BLaER1 (cell line): ENCODE measurements around the gene C11orf24.
A peak's percentile ranks its signal among the peaks of the same experiment; 100 is the strongest.
"Not testable (repeated sequence)": the region's sequence is repeated elsewhere in the genome, so short reads cannot be mapped to it uniquely, and the experiment has no call there.

ENCODE experiments used
- H3K27ac ChIP-seq: shearing (Covaris generic); formaldehyde crosslinking; 2 replicates; pipeline ENCODE4 v1.8.1; 2022
- H3K27me3 ChIP-seq: shearing (Covaris generic); formaldehyde crosslinking; 2 replicates; pipeline ENCODE4 v1.8.1; 2022
- H3K36me3 ChIP-seq: shearing (Covaris generic); formaldehyde crosslinking; 2 replicates; pipeline ENCODE4 v1.8.1; 2022
- H3K4me1 ChIP-seq: shearing (Covaris generic); formaldehyde crosslinking; 2 replicates; pipeline ENCODE4 v1.8.1; 2022
- H3K4me2 ChIP-seq: shearing (Covaris generic); formaldehyde crosslinking; 2 replicates; pipeline ENCODE4 v1.8.1; 2022
- H3K4me3 ChIP-seq: shearing (Covaris generic); formaldehyde crosslinking; 2 replicates; pipeline ENCODE4 v1.8.1; 2022
- H3K9ac ChIP-seq: shearing (Covaris generic); formaldehyde crosslinking; 2 replicates; pipeline ENCODE4 v1.8.1; 2022
- H3K9me3 ChIP-seq: shearing (Covaris generic); formaldehyde crosslinking; 2 replicates; pipeline ENCODE4 v1.8.1; 2022
- H4K20me1 ChIP-seq: shearing (Covaris generic); formaldehyde crosslinking; 2 replicates; pipeline ENCODE4 v1.8.1; 2022
- Cebpa-rat ChIP-seq: shearing (Covaris generic); IDR thresholded peaks from 2 replicates; pipeline ENCODE4 v1.8.1; 2022

Gene C11orf24

DNA sequence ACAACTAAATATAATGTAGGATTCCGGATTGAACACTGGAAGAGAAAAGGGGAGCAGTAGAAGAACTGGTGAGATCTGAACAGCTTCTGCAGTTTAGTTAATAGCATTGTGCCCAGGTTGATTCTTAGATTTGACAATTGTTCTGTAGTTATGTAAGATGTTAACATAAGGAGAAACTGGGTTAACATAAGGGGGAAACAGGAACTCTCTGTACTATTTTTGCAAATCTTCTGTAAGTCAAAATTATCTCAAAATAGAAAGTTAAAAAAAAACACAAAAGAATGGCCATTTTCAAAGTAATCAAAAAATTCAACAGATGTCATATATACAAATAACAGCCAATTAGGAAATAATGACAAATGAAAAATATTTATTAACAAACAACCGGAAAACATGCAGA lies 21.9 kb upstream of the C11orf24 start:
- Histone ChIP-seq H3K9me3 (peaks cover 25% of the 10 kb centered on the region), H3K27ac (peak overlapping the region; percentile 48), H3K4me1 (peaks cover 48% of the 10 kb centered on the region), H3K4me2 (peak overlapping the region; percentile 63), H3K27me3 (no peaks in the 10 kb centered on the region), H3K4me3 (no peak overlapping the region), H3K36me3 (no peaks in the 10 kb centered on the region), H3K9ac (peak overlapping the region; percentile 42), H4K20me1 (no peaks in the 10 kb centered on the region)
- no peak for TF ChIP-seq Cebpa-rat

- Histone ChIP-seq H3K9ac (no peak overlapping the region), H4K20me1 (no peaks in the 10 kb centered on the region), H3K27ac (no peak overlapping the region), H3K36me3 (0 out of 2 replicates have a peak, but pooled peaks cover 3% of the 10 kb centered on the region), H3K9me3 (peaks cover 45% of the 10 kb centered on the region), H3K4me3 (no peak overlapping the region), H3K4me2 (no peak overlapping the region), H3K4me1 (peaks cover 20% of the 10 kb centered on the region), H3K27me3 (no peaks in the 10 kb centered on the region)
- no peak for TF ChIP-seq Cebpa-rat
Measured at GRCh38 chr11:68289456-68289855, 17.7 kb upstream of the C11orf24 start.

DNA sequence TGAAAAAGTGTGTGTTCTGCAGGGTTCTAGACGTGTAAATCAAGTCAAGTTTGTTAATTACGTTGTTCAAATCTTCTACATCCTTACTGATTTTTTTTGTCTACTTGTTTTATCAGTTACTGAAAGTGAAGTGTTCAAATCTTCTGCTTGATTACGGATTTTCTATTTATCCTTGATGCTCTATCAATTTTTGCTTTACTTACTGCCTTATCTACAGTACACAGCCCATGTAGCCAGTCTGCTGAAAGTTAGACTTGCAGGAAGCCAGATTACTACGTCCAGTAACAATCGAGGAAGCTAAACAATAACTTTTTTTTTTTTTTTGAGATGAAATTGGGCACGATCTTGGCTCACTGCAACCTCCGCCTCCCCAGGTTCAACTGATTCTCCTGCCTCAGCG lies 15.6 kb upstream of the C11orf24 start:
- H3K4me3 ChIP-seq: no peak overlapping the region
- TF ChIP-seq Cebpa-rat: no peak
- no peak overlapping the region for H3K27ac ChIP-seq

GRCh38 chr11:68284588-68284987 lies 12.8 kb upstream of the C11orf24 start:
- H3K27ac ChIP-seq, H3K27me3 ChIP-seq, H3K4me3 ChIP-seq, H4K20me1 ChIP-seq, H3K4me2 ChIP-seq, H3K9ac ChIP-seq, H3K36me3 ChIP-seq: not testable (repeated sequence)
- H3K4me1 ChIP-seq: peaks cover 29% of the 10 kb centered on the region
- peaks cover 36% of the 10 kb centered on the region for H3K9me3 ChIP-seq

More for the DNA sequence above, 15.6 kb upstream of the C11orf24 start:
- no peak overlapping the region for H3K9ac ChIP-seq
- no peak overlapping the region for H3K4me2 ChIP-seq
- H3K27me3 ChIP-seq: no peaks in the 10 kb centered on the region
- peaks cover 14% of the 10 kb centered on the region for H3K4me1 ChIP-seq
- H3K9me3 ChIP-seq: peaks cover 53% of the 10 kb centered on the region
- no peaks in the 10 kb centered on the region for H4K20me1 ChIP-seq
- 0 out of 2 replicates have a peak, but pooled peaks cover 5% of the 10 kb centered on the region for H3K36me3 ChIP-seq

DNA sequence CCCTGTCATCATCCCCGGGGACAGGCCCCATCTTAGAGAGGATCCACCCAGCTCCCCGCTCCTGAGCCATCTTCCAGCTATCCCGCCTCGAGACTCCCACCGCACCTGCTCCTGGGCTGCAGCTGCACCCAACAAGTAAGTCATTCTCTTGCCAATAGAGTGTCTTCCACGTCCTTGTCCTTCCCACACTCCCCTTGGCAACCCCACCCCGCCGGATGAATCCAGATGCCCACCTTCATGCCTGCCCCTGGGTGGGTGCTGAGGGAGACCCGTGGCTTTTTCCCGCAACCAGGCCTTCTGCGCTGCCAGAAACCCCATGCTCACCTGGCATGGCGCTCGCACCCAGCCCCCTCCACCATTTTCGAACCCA lies 11.1 kb upstream of the C11orf24 start:
- Histone ChIP-seq H3K27ac (peak overlapping the region; percentile 69), H3K4me1 (peaks cover 29% of the 10 kb centered on the region), H3K9me3 (peaks cover 25% of the 10 kb centered on the region), H3K36me3 (0 out of 2 replicates have a peak, but pooled peaks cover 5% of the 10 kb centered on the region), H3K9ac (peak overlapping the region; percentile 17; the same call in 1 of the 2 replicates), H4K20me1 (no peaks in the 10 kb centered on the region), H3K4me3 (no peak overlapping the region), H3K4me2 (peak overlapping the region; percentile 83), H3K27me3 (no peaks in the 10 kb centered on the region)
- TF ChIP-seq Cebpa-rat: no peak

DNA sequence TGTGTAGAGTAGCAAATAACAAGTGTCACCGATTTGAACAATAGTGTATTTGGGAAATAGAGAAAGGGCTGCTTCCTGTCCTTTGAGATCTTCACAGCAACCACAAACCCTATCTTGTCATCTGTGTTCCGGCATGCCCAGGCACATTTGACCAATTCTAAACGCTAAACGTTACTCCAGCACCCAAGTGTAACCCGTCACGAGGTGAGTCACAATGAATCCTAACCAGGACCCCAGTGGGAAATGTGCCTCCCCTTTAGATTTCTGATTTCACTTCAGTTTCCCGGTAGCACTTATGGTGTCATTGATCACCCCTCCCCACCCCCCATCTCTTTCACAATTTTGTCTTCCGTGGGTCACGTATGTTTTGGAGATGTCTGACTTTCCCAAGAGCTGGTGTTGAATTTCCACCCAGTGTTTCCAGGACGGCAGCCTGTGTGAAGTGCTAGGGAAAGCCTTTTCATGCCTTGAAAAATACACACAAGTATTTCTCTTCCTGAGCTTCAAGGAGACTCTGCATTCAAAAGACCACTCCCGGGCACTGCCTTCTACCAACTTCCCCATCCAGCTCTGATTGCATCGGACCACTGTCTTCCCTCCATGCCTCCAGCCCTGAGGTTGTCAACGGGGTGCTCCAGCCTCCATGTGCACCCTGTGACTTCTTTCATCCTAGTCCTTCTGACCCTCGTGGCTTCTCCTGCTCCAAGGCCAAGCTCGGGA lies 10.5 kb upstream of the C11orf24 start:
- H3K27me3 ChIP-seq: no peaks in the 10 kb centered on the region
- H3K4me1 ChIP-seq: peaks cover 29% of the 10 kb centered on the region
- peak overlapping the region; percentile 17; the same call in 1 of the 2 replicates for H3K9ac ChIP-seq
- 0 out of 2 replicates have a peak, but pooled peaks cover 5% of the 10 kb centered on the region for H3K36me3 ChIP-seq
- peak overlapping the region; percentile 83 for H3K4me2 ChIP-seq
- H3K9me3 ChIP-seq: peaks cover 28% of the 10 kb centered on the region
- TF ChIP-seq Cebpa-rat: no peak
- H4K20me1 ChIP-seq: no peaks in the 10 kb centered on the region
- H3K27ac ChIP-seq: peak overlapping the region; percentile 69
- no peak overlapping the region for H3K4me3 ChIP-seq

- Histone ChIP-seq H3K9me3 (peaks cover 44% of the 10 kb centered on the region), H3K4me2 (no peak overlapping the region), H3K4me1 (peaks cover 30% of the 10 kb centered on the region), H3K9ac (no peak overlapping the region), H4K20me1 (no peaks in the 10 kb centered on the region), H3K27ac (no peak overlapping the region), H3K27me3 (no peaks in the 10 kb centered on the region), H3K4me3 (no peak overlapping the region), H3K36me3 (0 out of 2 replicates have a peak, but pooled peaks cover 4% of the 10 kb centered on the region)
- TF ChIP-seq Cebpa-rat: no peak
Measured at GRCh38 chr11:68279676-68280075, 7.9 kb upstream of the C11orf24 start.

GRCh38 chr11:68276861-68277260 lies 5.1 kb upstream of the C11orf24 start:
- no peak for TF ChIP-seq Cebpa-rat
- H3K36me3 ChIP-seq: no peaks in the 10 kb centered on the region
- peaks cover 35% of the 10 kb centered on the region for H3K4me1 ChIP-seq

GRCh38 chr11:68275721-68276507 lies 4.1 kb upstream of the C11orf24 start:
- Histone ChIP-seq H3K36me3 (no peaks in the 10 kb centered on the region), H3K4me1 (peaks cover 28% of the 10 kb centered on the region), H3K27me3 (no peaks in the 10 kb centered on the region), H3K4me3 (no peak overlapping the region), H4K20me1 (no peaks in the 10 kb centered on the region), H3K27ac (no peak overlapping the region), H3K9me3 (peaks cover 43% of the 10 kb centered on the region), H3K9ac (no peak overlapping the region), H3K4me2 (no peak overlapping the region)
- no peak for TF ChIP-seq Cebpa-rat

More at GRCh38 chr11:68276861-68277260, 5.1 kb upstream of the C11orf24 start:
- H3K4me2 ChIP-seq: no peak overlapping the region
- peaks cover 43% of the 10 kb centered on the region for H3K9me3 ChIP-seq
- H3K27me3 ChIP-seq: no peaks in the 10 kb centered on the region
- H4K20me1 ChIP-seq: no peaks in the 10 kb centered on the region
- H3K27ac ChIP-seq: no peak overlapping the region
- H3K9ac ChIP-seq: no peak overlapping the region
- no peak overlapping the region for H3K4me3 ChIP-seq

GRCh38 chr11:68274306-68274705 lies 2.5 kb upstream of the C11orf24 start:
- Histone ChIP-seq H3K4me1 (peaks cover 44% of the 10 kb centered on the region), H3K4me2 (peak overlapping the region; percentile 96), H3K9ac (no peak overlapping the region), H3K27ac (peak overlapping the region; percentile 92), H3K36me3 (no peaks in the 10 kb centered on the region), H3K27me3 (no peaks in the 10 kb centered on the region), H4K20me1 (no peaks in the 10 kb centered on the region), H3K4me3 (no peak overlapping the region), H3K9me3 (peaks cover 43% of the 10 kb centered on the region)
- no peak for TF ChIP-seq Cebpa-rat
